HG03439 (cell line): ENCODE measurements around the gene GTF2IRD2.
"Not testable (repeated sequence)": the region's sequence is repeated elsewhere in the genome, so short reads cannot be mapped to it uniquely, and the experiment has no call there.

Experiments
- ATAC-seq: cut with Tn5 transposase; IDR thresholded peaks from one replicate; pipeline ENCODE4 v1.9.1; 2021; ENCODE audit warnings: mild to moderate bottlenecking, moderate library complexity; ENCODE audit not compliant: unreplicated experiment

Gene GTF2IRD2

DNA sequence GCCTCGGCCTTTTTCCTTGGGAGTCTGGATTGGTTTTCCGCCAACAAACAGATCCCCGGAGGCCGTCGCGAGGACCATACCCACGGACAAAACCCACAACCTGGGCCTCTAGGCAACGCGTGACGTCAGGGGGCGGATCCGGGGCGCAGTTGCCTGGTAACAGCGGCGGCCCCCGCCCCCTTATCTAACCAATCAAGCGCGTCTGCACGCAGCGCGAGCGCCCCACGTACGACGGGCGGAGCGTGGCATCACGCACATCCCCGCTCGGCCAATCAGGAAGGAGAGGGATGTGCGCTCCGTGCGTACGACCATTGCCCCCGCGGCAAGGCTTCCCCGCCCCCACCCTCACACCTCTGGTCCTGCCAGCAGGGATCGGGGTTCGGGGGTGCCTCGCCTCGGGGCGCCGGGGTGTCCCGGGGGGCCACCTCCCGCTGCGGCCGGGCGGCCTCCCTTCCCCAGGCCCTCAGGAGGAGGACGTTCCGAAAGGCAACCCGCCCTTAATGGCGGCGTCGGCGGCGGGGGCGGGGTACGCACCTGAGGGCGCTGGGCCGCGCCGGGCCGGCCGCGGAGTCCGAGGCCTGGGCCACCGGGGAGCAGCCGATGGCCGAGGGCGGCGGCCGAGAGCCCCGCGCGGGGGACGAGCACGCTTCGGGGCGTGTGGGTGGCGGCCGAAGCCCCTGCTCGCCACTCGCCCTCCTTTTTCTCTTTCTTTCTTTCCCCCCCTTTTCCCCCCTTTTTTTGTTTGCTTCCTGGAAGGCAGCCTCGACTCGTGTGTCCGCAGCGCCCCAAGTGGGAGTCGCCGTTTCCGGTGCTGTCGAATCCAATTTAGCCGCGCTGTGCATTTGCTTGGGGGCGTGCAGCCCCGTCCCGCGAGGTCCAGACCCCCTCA, at the start of gene GTF2IRD2:
GTF2IRD2 (minus strand) TSS at position 773 of the 889 bp plus-strand sequence. CDS start 15,227 bp downstream, outside the sequence.
- ATAC-seq: peak; percentile 74

- ATAC-seq: peak; percentile 76
These were observed 39.0 kb upstream of the GTF2IRD2 start for GRCh38 chr7:74890158-74891123.

DNA sequence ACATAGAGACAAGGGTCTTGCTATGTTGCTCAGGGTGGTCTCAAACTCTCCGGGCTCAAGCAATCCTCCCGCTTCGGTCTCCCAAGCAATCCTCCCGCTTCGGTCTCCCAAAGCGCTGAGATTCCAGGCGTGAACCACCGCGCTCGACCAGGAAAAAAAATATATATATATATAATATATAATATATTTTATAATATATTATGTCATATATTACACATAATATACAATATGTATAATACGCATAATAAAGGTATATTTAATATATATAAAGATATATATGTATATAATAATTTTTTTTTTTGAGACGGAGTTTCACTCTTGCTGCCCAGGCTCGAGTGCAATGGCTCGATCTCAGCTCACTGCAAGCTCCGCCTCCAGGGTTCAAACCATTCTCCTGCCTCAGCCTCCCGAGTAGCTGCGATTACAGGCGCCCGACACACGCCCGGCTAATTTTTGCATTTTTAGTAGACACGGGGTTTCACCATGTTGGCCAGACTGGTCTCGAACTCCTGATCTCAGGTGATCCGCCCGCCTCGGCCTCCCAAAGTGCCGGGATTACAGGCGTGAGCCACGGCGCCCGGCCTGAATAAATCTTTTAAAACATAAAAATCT, 38.2 kb upstream of the GTF2IRD2 start:
- peak; percentile 18 for ATAC-seq

GRCh38 chr7:74885295-74885694, 33.9 kb upstream of the GTF2IRD2 start:
- not testable (repeated sequence) for ATAC-seq

DNA sequence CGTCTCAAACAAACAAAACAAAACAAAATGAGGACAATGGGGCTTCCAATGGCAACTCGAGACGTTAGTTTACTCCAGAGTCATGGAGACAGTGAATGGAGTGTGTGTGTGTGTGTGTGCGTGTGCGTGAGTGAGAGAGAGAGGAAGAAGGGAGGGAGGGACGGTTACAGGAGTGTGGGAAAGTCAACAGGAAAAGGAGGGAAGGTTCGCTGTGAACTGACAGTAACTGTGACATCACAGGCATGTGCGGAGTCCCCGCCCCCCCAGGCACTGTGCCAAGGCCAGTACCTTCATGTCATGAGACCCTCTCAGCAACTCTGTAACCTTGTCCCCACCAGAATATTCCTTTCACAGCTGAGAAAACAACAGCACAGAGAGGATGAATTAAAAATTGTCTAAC, 30.7 kb upstream of the GTF2IRD2 start:
- not testable (repeated sequence) for ATAC-seq

DNA sequence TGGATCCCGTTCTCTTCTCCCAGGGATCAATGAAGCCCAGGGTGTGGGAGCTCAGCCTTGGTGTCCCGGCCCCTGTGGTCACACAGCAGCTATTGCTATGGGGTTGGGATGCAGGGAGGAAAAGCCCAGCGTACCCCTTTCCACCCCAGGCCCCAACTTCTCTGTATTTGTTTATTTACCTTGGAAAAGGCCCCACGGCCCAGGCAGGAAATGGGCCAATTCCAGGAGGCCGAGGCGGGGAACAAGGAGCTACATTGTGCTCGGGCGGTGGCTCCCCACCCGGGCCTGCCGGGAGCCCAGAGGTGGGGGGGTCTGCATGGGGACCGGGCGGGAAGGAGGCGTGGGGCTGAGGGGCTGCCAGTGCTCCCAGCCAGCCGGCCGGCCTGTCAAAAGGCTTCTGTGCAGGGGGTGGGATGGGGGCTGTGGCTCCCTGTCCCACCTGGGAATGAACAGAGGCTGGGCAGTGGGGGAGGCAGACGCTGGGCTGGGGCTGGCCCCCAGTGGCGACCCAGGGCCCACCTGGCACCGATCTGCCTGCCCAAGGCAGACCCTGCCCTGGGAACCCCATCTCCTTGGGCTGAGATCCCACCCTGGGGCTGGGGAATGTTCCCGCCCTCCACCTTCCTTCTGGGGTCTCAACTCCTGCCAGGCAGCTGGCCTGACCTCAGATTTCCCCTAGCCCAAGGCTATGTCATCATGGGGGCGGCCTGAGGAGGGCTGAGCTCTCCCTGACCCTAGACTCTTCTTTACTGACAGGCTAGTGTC, 23.5 kb upstream of the GTF2IRD2 start:
- not testable (repeated sequence) for ATAC-seq

GRCh38 chr7:74874104-74874747, 22.8 kb upstream of the GTF2IRD2 start:
- not testable (repeated sequence) for ATAC-seq

GRCh38 chr7:74872542-74872941, 21.1 kb upstream of the GTF2IRD2 start:
- not testable (repeated sequence) for ATAC-seq

- ATAC-seq: not testable (repeated sequence)
These were observed 14.4 kb upstream of the GTF2IRD2 start for GRCh38 chr7:74865777-74866176.

- ATAC-seq: not testable (repeated sequence)
These were observed 1.6 kb downstream of the GTF2IRD2 start for GRCh38 chr7:74849853-74850252.

DNA sequence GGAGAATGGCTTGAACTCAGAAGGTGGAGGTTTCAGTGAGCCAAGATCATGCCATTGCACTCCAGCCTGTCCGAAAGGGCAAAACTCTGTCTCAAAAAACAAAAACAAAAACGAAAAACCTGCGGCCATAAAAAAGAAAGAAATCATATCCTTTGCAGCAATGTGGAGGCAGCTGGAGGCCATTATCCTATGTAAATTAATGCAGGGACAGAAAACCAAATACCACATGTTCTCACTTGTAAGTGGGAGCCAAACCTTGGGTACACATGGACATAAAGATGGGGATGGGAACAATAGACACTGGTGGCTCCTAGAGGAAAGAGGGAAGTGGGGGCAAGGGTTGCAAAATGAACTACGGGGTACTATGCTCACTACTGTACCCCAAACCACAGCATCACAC, 21.0 kb downstream of the GTF2IRD2 start:
- not testable (repeated sequence) for ATAC-seq

DNA sequence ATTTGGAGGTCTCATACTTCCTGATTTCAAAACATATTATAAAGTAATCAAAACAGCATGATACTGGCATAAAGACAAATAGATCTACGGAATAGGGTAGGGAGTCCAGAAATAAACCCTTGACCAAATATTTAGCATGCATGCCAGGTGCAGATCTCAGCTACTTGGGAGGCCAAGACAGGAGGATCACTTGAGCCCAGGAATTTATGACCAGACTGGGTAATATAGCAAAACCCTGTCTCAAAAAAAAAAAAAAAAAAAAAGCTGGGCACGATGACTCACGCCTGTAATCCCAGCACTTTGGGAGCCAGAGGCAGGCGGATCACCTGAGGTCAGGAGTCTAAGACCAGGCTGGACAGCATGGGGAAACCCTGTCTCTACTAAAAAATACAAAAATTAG, 21.4 kb downstream of the GTF2IRD2 start:
- not testable (repeated sequence) for ATAC-seq

DNA sequence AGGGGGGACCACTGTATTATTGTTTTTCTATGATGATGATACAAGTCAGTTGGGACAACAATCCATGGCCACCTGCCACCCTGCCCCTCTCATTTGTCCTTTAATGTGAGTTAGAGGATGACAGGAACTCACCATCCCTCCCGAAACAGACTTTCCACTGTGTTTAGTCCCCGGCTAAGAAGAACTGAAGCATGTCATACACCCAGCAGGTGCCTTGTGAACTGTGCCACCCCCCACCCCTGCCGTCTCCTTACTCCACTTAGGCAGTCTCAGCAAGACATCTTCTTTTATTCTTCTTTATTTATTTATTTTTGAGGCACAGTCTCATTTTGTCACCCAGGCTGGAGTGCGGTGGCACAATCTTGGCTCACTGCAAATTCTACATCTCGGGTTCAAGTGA, 30.1 kb downstream of the GTF2IRD2 start:
- ATAC-seq: not testable (repeated sequence)

DNA sequence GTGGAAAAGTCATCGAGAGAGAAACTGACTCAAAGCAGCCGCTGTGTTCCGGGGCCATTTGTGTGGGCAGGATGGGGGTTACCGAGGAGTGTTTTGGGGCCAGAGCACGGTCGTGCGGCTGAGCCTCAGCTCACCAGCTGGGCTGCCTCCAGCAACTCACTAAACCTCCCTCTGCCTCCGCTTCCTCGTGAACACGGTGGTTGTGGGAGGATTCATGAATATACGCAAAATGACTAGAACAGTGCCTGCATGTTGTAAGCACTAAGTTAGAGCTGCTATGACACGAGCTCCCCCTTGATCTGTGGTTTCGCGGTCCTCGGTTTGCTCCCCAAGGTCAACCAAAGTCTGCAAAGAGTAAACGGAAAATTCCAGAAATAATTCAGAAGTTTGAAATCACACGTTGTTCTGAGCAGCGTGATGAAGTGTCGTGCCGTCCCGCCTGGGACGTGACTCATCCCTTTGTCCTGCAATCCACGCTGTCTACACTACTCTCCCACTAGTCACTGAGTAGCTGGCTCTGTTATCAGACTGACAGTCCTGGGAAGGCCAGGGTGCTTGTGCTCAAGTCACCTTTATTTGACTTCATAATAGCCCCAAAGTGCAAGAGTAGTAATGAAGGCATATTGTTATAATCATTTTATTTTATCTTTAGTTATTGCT, 31.1 kb downstream of the GTF2IRD2 start:
- ATAC-seq: peak; percentile 84

GRCh38 chr7:74815882-74816281, 35.5 kb downstream of the GTF2IRD2 start:
- ATAC-seq: not testable (repeated sequence)

DNA sequence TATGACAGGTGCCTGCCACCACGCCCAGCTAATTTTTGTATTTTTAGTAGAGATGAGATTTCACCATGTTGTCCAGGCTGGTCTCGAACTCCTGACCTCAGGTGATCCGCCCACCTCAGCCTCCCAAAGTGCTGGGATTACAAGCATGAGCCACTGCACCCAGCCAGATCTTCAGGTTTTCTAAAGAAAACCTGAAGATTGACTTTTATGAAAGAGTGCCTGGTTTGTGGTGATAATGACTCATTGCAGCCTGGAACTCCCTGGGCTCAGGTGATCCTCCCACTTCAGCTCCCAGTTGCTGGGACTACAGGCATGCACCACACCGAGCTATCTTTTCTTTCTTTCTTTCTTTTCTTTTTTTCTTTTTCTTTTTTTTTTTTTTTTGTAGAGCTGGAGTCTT, 52.8 kb downstream of the GTF2IRD2 start:
- not testable (repeated sequence) for ATAC-seq

DNA sequence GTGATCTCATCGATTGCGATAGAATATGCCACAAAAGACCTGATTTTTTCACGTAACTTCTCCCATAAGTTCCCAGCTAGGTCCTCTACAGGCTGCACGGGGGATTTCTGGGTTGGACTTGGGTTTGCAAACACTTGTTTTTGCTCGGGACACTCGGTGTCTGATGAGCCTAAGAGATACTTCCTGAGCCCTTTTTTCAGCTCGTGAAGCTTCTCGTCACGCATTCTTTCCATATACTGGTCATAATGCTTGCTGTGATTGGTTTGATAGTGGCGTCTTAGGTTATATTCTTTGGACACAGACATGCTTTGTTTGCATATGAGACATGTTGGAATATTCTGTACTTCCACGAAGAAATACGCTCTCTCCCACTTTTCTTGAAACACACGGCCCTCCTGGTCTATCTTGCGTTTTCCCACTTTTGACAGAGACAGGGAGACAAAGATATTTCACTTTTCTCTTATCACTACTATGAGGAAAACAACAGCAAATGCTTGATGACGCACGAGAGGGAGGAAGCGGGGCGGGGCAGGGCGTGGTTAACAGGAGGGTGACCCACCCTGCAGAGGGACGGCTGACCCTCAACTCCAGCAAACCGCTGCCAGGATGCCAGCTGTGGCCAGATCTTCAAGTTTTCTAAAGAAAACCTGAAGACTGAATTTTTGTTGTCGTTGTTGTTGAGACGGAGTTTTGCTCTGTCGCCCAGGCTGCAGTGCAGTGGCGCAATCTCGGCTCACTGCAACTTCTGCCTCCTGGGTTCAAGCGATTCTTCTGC, 53.4 kb downstream of the GTF2IRD2 start:
- ATAC-seq: not testable (repeated sequence)

DNA sequence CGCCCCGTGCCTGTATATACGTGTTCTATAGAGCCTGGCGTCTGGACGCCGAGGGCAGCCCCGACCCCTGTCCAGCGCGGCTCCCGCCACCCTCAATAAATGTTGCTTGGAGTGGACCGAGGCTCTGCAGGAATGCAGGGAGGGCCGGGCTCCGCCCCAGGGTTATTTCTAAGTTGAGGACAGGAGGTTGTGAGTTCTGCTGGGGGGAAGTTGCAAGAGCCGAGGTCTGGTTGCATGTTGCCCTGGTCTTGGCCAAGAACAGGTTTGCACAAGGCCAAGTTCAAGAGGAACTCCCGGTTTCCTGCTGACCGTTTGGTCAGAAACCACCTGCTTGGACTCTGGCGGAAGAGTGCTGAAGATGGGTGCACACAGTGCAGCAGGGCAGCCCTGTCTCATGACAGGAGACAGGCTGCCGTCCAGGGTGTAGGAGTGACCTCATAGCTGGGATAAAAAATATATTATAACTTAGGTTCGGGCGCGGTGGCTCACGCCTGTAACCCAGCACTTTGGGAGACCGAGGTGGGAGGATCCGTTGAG, 62.1 kb downstream of the GTF2IRD2 start:
- not testable (repeated sequence) for ATAC-seq
